OCI-LY3 (cell line): Measurements from ENCODE around the gene CYP27A1.

ENCODE experiments used
- EZH2phosphoT487 ChIP-seq: fragments of 200-600 bp; shearing (Covaris generic); IDR thresholded peaks from 2 replicates; pipeline ENCODE4 v1.6.1; 2018; ENCODE audit warnings: antibody characterized with exemption, mixed run types, low read depth
- TF ChIP-seq, protein P1 (sequence below): fragments of 200-600, 300-600 bp; sonication (generic); IDR thresholded peaks from 2 replicates; pipeline ENCODE4 v1.5.1; 2014; ENCODE audit warnings: antibody characterized with exemption, low read length, low read depth

DNA sequence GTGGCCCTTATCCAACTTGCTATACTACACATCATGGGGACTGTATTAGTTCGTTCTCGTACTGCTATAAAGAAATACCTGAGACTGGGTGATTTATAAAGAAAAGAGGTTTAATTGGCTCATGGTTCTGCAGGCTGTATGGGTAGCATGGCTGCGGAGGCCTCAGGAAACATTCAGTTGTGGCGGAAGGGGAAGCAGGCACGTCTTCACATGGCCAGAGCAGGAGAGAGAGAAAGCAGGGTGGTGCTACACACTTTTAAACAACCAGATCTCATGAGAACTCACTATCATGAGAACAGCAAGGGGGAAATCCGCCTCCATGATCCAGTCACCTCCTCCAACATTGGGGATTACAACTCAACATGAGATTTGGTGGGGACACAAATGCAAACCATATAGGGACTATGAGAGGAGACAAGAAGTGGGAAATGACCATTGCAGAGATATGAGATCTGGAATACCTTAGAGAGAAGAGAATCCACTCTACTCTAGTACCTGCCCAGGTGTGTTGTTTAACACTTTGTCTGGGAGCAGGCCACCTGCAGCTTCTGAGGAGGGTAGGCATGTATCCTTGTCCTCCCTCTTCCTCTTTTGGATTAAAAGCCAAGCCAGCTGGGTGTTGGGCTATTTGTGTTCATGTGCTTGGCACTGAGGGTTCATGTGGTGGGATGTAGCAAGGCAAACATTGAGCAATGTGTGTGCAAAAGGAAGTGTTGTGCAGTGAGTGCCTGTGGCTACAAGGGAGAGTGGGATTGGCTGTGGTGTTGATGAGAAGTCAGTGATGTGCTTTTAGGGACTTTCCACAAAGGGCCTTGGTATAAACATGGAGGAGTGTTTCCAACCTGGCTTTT lies 48.6 kb upstream of the CYP27A1 start:
- TF ChIP-seq, protein P1, sequence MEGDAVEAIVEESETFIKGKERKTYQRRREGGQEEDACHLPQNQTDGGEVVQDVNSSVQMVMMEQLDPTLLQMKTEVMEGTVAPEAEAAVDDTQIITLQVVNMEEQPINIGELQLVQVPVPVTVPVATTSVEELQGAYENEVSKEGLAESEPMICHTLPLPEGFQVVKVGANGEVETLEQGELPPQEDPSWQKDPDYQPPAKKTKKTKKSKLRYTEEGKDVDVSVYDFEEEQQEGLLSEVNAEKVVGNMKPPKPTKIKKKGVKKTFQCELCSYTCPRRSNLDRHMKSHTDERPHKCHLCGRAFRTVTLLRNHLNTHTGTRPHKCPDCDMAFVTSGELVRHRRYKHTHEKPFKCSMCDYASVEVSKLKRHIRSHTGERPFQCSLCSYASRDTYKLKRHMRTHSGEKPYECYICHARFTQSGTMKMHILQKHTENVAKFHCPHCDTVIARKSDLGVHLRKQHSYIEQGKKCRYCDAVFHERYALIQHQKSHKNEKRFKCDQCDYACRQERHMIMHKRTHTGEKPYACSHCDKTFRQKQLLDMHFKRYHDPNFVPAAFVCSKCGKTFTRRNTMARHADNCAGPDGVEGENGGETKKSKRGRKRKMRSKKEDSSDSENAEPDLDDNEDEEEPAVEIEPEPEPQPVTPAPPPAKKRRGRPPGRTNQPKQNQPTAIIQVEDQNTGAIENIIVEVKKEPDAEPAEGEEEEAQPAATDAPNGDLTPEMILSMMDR, result no peak
- no peak for TF ChIP-seq EZH2phosphoT487
